CD14-positive monocyte (primary cell): ENCODE results near the gene MAX. TPM values are rescaled to one million over a fixed set of nuclear protein-coding genes. Genes with fewer than 3 reads are reported as not detected.

Experiments
- DNase-seq, 3 donors: peaks; one replicate each; pipeline ENCODE4 v3.0.0-alpha.2; 2011 to 2022
- H2AFZ ChIP-seq: 2 replicates; pipeline ENCODE4 v1.6.0; 2012; ENCODE audit warnings: mild to moderate bottlenecking, low read depth, low read length, inconsistent platforms; ENCODE audit not compliant: insufficient read depth, poor library complexity, severe bottlenecking
- H3K27ac ChIP-seq, 2 donors: 1 replicate in 1 of 2; 2 replicates in 1 of 2; pipeline ENCODE4 v1.5.1; 2012 to 2013; ENCODE audit warnings: low read length in 2 of 2, control low read depth in 1 of 2, inconsistent platforms in 1 of 2, low read depth in 1 of 2, mild to moderate bottlenecking in 1 of 2
- H3K27me3 ChIP-seq, 2 donors: one replicate each; pipeline versions ENCODE4 v1.6.0 to v1.6.1; 2011 to 2013; ENCODE audit warnings: low read length in 2 of 2; ENCODE audit not compliant: control insufficient read depth in 2 of 2, insufficient read depth in 2 of 2
- H3K36me3 ChIP-seq, 2 donors: replicated peaks in 1 of 2; 1 replicate in 1 of 2; 2 replicates in 1 of 2; pipeline versions ENCODE4 v1.5.1 to v1.6.1; 2012 to 2013; ENCODE audit warnings: low read length in 2 of 2, control low read depth in 1 of 2, inconsistent platforms in 1 of 2, mild to moderate bottlenecking in 1 of 2; ENCODE audit not compliant: insufficient read depth in 2 of 2, control insufficient read depth in 1 of 2
- H3K4me1 ChIP-seq, 2 donors: 1 replicate in 1 of 2; 2 replicates in 1 of 2; pipeline versions ENCODE4 v1.5.1 to v1.6.1; 2012 to 2013; ENCODE audit warnings: low read length in 2 of 2, control low read depth in 1 of 2, inconsistent platforms in 1 of 2, mild to moderate bottlenecking in 1 of 2, moderate library complexity in 1 of 2; ENCODE audit not compliant: insufficient read depth in 2 of 2, control insufficient read depth in 1 of 2
- H3K4me2 ChIP-seq: replicated peaks from 2 replicates; pipeline ENCODE3; 2012; ENCODE audit warnings: low read length, moderate library complexity, mild to moderate bottlenecking; ENCODE audit not compliant: poor library complexity, severe bottlenecking; ENCODE audit errors: extremely low read depth
- H3K4me3 ChIP-seq, 3 experiments: fragments of 200-600 bp in 1 of 3; sonication (generic) in 1 of 3; replicated peaks in 1 of 3; 1 replicate in 2 of 3; 2 replicates in 1 of 3; pipeline ENCODE4 v1.5.1; 2011 to 2013; ENCODE audit warnings: low read length in 3 of 3, mild to moderate bottlenecking in 3 of 3, control low read depth in 2 of 3, low read depth in 2 of 3, inconsistent platforms in 1 of 3, moderate library complexity in 1 of 3
- H3K79me2 ChIP-seq: 2 replicates; pipeline ENCODE4 v1.6.0; 2012; ENCODE audit warnings: mild to moderate bottlenecking, control low read depth, inconsistent platforms, low read length, moderate library complexity; ENCODE audit not compliant: insufficient read depth
- H3K9ac ChIP-seq: 2 replicates; pipeline ENCODE4 v1.6.0; 2017; ENCODE audit warnings: low read length, mild to moderate bottlenecking; ENCODE audit not compliant: insufficient read depth, poor library complexity, severe bottlenecking
- H3K9me3 ChIP-seq, 2 donors: replicated peaks in 1 of 2; 1 replicate in 1 of 2; 2 replicates in 1 of 2; pipeline versions ENCODE4 v1.5.1 to v1.6.1; 2012 to 2013; ENCODE audit warnings: low read length in 2 of 2, control low read depth in 1 of 2; ENCODE audit not compliant: control insufficient read depth in 1 of 2, insufficient read depth in 1 of 2
- H4K20me1 ChIP-seq: 2 replicates; pipeline ENCODE4 v1.6.0; 2012; ENCODE audit warnings: mild to moderate bottlenecking, low read length, control low read depth, moderate library complexity; ENCODE audit not compliant: insufficient read depth
- H3K27ac Mint-ChIP-seq, 7 donors: one replicate each; pipeline ENCODE4 v1.8.0; 2020; ENCODE audit warnings: mild to moderate bottlenecking in 7 of 7, mixed read lengths in 7 of 7, moderate library complexity in 6 of 7, inconsistent platforms in 2 of 7
- H3K27me3 Mint-ChIP-seq, 3 donors: one replicate each; pipeline ENCODE4 v1.8.0; 2021 to 2022; ENCODE audit warnings: low read depth in 3 of 3, mild to moderate bottlenecking in 3 of 3, mixed read lengths in 3 of 3, moderate library complexity in 3 of 3, inconsistent platforms in 1 of 3
- H3K36me3 Mint-ChIP-seq, 2 donors: one replicate each; pipeline ENCODE4 v1.8.0; 2020; ENCODE audit warnings: mixed read lengths in 2 of 2, inconsistent platforms in 1 of 2, mild to moderate bottlenecking in 1 of 2
- H3K4me1 Mint-ChIP-seq: one replicate; pipeline ENCODE4 v1.8.0; 2020; ENCODE audit warnings: mild to moderate bottlenecking, mixed read lengths
- H3K4me3 Mint-ChIP-seq, 2 donors: one replicate each; pipeline ENCODE4 v1.8.0; 2020; ENCODE audit warnings: mild to moderate bottlenecking in 2 of 2, mixed read lengths in 2 of 2, moderate library complexity in 1 of 2
- H3K9me3 Mint-ChIP-seq, 7 donors: one replicate each; pipeline ENCODE4 v1.8.0; 2020 to 2022; ENCODE audit warnings: mixed read lengths in 7 of 7, mild to moderate bottlenecking in 6 of 7, moderate library complexity in 6 of 7, inconsistent platforms in 2 of 7
- WGBS: methylation state at CpG from one replicate; pipeline ENCODE4 v1.1.5; 2013; ENCODE audit warnings: missing lambda C conversion rate; ENCODE audit not compliant: insufficient coverage; 5-methylcytosine and 5-hydroxymethylcytosine counted together
- intact Hi-C, 2 donors: fragments of 100-400 bp; cut with micrococcal nuclease; formaldehyde crosslinking; loops; one replicate each; pipeline versions ENCODE4 v1.15.0 to v1.15.1; 2023
- polyA plus RNA-seq, 3 donors: library from polyadenylated mRNA; depleted of rRNA in 1 of 3; unstranded in 2 of 3; stranded (reverse) in 1 of 3; fragments of 300-500 nt in 2 of 3; fragments of >200 nt in 1 of 3; fragmentation: Illumina TruSeq in 2 of 3; gene quantifications; 1 replicate in 2 of 3; 2 replicates in 1 of 3; pipeline ENCODE4 v1.2.3, GENCODE V29; 2012 to 2021
- TF ChIP-seq, protein P1 (sequence below): fragments of 200-600 bp; IDR thresholded peaks from one replicate; pipeline ENCODE4 v1.8.0; 2022; ENCODE audit warnings: antibody characterized with exemption, mild to moderate bottlenecking

MAX gene
- polyA plus RNA-seq, 3 donors = 78.2 to 87.0 (median 81.5) TPM

- H3K9ac ChIP-seq = no peak overlapping the region
Measured at GRCh38 chr14:65132855-65133254, 30.5 kb upstream of the MAX start.

DNA sequence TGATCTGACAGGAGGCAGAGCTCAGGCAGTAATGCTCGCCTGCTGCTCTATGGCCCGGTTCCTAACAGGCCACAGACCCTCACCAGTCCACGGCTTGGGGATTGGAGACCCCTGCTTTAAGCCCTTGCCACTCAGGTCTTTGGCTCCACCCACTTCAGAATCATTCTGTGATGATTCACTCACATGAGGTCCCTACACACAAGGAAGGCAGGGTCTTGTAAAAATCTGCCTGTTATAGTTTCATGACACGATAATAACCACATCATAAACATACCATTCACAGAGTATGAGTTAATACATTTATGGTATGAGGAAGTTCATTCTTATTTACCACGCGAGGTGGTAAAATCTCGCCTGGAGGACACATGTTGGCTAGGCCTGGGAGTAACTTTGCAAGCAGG is 29.0 kb upstream of the MAX start:
- Histone ChIP-seq H3K36me3 (no peaks in the 10 kb centered on the region), H3K27ac (no peak overlapping the region), H3K9me3 (no peaks in the 10 kb centered on the region), H3K79me2 (no peaks in the 10 kb centered on the region), H3K9ac (no peak overlapping the region), H3K4me3 (no peak overlapping the region), H3K27me3 (no peaks in the 10 kb centered on the region), H3K4me1 (no peaks in the 10 kb centered on the region), H3K4me2 (no peak overlapping the region), H4K20me1 (no peaks in the 10 kb centered on the region), H2AFZ (no peak overlapping the region)
- Mint-ChIP-seq H3K27ac (no peak overlapping the region), H3K4me3 (no peak overlapping the region), H3K4me1 (peaks cover 10% of the 10 kb centered on the region), H3K36me3 (no peaks in the 10 kb centered on the region), H3K27me3 (peaks cover 0 to 5% (median 3%) of the 10 kb centered on the region in 3 donors), H3K9me3 (no peaks in the 10 kb centered on the region)
- 93% methylated on average over 3 of the region's 7 CpGs for WGBS
- no peak for DNase-seq
- TF ChIP-seq, protein P1, sequence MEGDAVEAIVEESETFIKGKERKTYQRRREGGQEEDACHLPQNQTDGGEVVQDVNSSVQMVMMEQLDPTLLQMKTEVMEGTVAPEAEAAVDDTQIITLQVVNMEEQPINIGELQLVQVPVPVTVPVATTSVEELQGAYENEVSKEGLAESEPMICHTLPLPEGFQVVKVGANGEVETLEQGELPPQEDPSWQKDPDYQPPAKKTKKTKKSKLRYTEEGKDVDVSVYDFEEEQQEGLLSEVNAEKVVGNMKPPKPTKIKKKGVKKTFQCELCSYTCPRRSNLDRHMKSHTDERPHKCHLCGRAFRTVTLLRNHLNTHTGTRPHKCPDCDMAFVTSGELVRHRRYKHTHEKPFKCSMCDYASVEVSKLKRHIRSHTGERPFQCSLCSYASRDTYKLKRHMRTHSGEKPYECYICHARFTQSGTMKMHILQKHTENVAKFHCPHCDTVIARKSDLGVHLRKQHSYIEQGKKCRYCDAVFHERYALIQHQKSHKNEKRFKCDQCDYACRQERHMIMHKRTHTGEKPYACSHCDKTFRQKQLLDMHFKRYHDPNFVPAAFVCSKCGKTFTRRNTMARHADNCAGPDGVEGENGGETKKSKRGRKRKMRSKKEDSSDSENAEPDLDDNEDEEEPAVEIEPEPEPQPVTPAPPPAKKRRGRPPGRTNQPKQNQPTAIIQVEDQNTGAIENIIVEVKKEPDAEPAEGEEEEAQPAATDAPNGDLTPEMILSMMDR = no peak
- intact Hi-C loops = no loop called here

More at GRCh38 chr14:65132855-65133254, 30.5 kb upstream of the MAX start:
- TF ChIP-seq, protein P1 = no peak
- Histone ChIP-seq H3K27ac (no peak overlapping the region), H3K4me3 (no peak overlapping the region), H3K27me3 (no peaks in the 10 kb centered on the region), H2AFZ (no peak overlapping the region), H3K4me2 (no peak overlapping the region), H3K4me1 (no peaks in the 10 kb centered on the region), H3K79me2 (no peaks in the 10 kb centered on the region), H3K36me3 (no peaks in the 10 kb centered on the region), H3K9me3 (no peaks in the 10 kb centered on the region), H4K20me1 (no peaks in the 10 kb centered on the region)
- intact Hi-C loops = no loop called here
- no peak overlapping the region for H3K4me3 Mint-ChIP-seq
- no peak for DNase-seq
- no peak overlapping the region for H3K27ac Mint-ChIP-seq
- H3K9me3 Mint-ChIP-seq = no peaks in the 10 kb centered on the region
- H3K4me1 Mint-ChIP-seq = peaks cover 4% of the 10 kb centered on the region
- no peaks in the 10 kb centered on the region for H3K36me3 Mint-ChIP-seq
- WGBS = 91% methylated on average over 5 of the region's 8 CpGs
- H3K27me3 Mint-ChIP-seq = peaks cover 1 to 6% (median 3%) of the 10 kb centered on the region in 3 donors
